Parathyroid adenoma (tissue), 2 donors: Measurements from ENCODE around the gene SOX13.
"Not testable (repeated sequence)": the region's sequence is repeated elsewhere in the genome, so short reads cannot be mapped to it uniquely, and the experiment has no call there.

Experiments
- H2AFZ ChIP-seq: fragments of 300-600 bp; sonication (generic); one replicate; pipeline ENCODE4 v1.7.0; 2017; ENCODE audit warnings: antibody characterized with exemption, mild to moderate bottlenecking
- H3K27ac ChIP-seq: fragments of 300-600 bp; sonication (generic); one replicate; pipeline ENCODE4 v1.7.0; 2017
- H3K27me3 ChIP-seq: fragments of 300-600 bp; sonication (generic); one replicate; pipeline ENCODE4 v1.7.0; 2017; ENCODE audit warnings: low read length; ENCODE audit not compliant: control insufficient read depth, insufficient read depth
- H3K36me3 ChIP-seq: fragments of 300-600 bp; sonication (generic); one replicate; pipeline ENCODE4 v1.7.0; 2017; ENCODE audit warnings: low read length; ENCODE audit not compliant: control insufficient read depth, insufficient read depth
- H3K4me1 ChIP-seq: fragments of 300-600 bp; sonication (generic); one replicate; pipeline ENCODE4 v1.7.0; 2017; ENCODE audit warnings: control low read depth
- H3K4me2 ChIP-seq: fragments of 300-600 bp; sonication (generic); one replicate; pipeline ENCODE4 v1.7.0; 2017; ENCODE audit warnings: low read length
- H3K4me3 ChIP-seq: fragments of 300-600 bp; sonication (generic); one replicate; pipeline ENCODE4 v1.7.0; 2017; ENCODE audit warnings: low read depth, low read length
- H3K79me2 ChIP-seq: fragments of 300-600 bp; sonication (generic); one replicate; pipeline ENCODE4 v1.7.0; 2017; ENCODE audit warnings: control low read depth
- H3K9ac ChIP-seq: fragments of 300-600 bp; sonication (generic); one replicate; pipeline ENCODE4 v1.7.0; 2017; ENCODE audit warnings: mild to moderate bottlenecking
- H3K9me3 ChIP-seq: fragments of 300-600 bp; sonication (generic); one replicate; pipeline ENCODE4 v1.7.0; 2017; ENCODE audit warnings: low read length; ENCODE audit not compliant: control insufficient read depth
- TF ChIP-seq, protein P1 (sequence below): fragments of 300-600 bp; sonication (generic); IDR thresholded peaks from one replicate; pipeline ENCODE4 v1.7.0; 2017; ENCODE audit warnings: antibody characterized with exemption, mild to moderate bottlenecking
- donor health status: primary hyperparathyroidism.

SOX13 gene

DNA sequence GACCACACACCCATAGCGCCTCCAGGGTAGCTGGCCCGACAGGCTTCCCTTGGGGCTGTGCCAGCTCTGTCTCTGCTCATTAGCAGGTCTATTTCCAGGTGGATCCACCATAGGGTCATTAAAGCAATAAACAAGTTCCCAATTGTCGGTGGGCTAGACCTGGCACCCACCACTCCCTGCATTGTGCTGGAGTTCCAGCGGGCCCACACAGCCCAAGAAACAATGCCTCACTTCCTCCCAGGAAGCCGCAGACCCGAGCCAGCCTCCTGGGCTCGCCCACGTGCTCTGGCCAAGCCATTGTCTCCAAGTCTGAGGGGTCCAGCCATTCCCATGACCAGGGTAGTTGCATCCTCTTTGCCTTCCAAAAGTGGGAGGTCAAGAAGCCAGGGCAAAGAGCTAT, 27.5 kb upstream of the SOX13 start:
- Histone ChIP-seq H3K27me3 (no peaks in the 10 kb centered on the region), H3K9me3 (no peaks in the 10 kb centered on the region), H2AFZ (no peak overlapping the region)

DNA sequence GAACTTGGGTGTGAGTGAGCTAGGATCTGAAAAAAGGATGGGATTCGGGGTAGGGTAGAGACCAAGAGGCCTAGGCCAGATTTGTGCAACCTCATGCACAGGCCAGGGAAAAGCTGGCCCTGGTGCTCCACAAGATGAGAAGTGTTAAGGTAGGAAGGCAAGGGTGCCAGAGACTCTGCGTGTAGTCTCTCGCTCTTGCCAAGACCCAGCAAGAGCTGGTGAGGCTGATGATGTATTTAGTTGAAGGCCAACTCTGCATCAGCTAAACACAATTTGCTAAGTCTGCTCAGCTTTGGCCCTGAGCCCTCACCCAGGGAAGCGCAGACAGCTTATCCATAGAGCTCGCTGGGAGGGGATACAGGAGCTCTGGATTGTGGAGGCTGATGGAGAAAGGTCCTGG, 26.6 kb upstream of the SOX13 start:
- H3K4me3 ChIP-seq = no peak overlapping the region
- no peaks in the 10 kb centered on the region for H3K27me3 ChIP-seq
- H3K79me2 ChIP-seq = no peaks in the 10 kb centered on the region
- no peaks in the 10 kb centered on the region for H3K4me1 ChIP-seq
- no peak overlapping the region for H3K27ac ChIP-seq
- TF ChIP-seq, protein P1, sequence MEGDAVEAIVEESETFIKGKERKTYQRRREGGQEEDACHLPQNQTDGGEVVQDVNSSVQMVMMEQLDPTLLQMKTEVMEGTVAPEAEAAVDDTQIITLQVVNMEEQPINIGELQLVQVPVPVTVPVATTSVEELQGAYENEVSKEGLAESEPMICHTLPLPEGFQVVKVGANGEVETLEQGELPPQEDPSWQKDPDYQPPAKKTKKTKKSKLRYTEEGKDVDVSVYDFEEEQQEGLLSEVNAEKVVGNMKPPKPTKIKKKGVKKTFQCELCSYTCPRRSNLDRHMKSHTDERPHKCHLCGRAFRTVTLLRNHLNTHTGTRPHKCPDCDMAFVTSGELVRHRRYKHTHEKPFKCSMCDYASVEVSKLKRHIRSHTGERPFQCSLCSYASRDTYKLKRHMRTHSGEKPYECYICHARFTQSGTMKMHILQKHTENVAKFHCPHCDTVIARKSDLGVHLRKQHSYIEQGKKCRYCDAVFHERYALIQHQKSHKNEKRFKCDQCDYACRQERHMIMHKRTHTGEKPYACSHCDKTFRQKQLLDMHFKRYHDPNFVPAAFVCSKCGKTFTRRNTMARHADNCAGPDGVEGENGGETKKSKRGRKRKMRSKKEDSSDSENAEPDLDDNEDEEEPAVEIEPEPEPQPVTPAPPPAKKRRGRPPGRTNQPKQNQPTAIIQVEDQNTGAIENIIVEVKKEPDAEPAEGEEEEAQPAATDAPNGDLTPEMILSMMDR = no peak
- H3K9me3 ChIP-seq = no peaks in the 10 kb centered on the region
- H2AFZ ChIP-seq = no peak overlapping the region
- H3K4me2 ChIP-seq = no peak overlapping the region
- H3K9ac ChIP-seq = no peak overlapping the region
- H3K36me3 ChIP-seq = no peaks in the 10 kb centered on the region

More for the DNA sequence above, 27.5 kb upstream of the SOX13 start:
- no peaks in the 10 kb centered on the region for H3K36me3 ChIP-seq
- no peaks in the 10 kb centered on the region for H3K4me1 ChIP-seq
- TF ChIP-seq, protein P1 = no peak
- H3K27ac ChIP-seq = no peak overlapping the region
- H3K79me2 ChIP-seq = no peaks in the 10 kb centered on the region
- H3K9ac ChIP-seq = no peak overlapping the region
- no peak overlapping the region for H3K4me3 ChIP-seq
- H3K4me2 ChIP-seq = no peak overlapping the region

DNA sequence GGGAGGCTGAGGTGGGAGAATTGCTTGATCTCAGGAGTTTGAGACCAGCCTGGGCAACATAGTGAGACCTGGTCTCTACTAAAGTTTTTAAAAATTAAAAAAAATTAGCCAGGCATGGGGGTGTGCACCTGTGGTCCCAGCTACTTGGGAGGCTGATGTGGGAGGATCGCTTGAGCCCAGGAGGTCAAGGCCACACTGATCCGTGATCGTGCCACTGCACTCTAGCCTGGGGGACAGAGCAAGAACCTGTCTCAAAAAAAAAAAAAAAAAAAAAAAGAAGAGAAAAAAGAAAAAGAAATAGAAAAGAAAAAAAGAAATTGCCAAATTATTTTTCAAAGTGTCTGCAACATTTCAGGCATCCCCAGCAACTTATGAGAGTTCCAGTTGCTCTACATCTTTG, 24.1 kb upstream of the SOX13 start:
- H3K4me1 ChIP-seq, H3K9ac ChIP-seq, H3K27me3 ChIP-seq, H3K27ac ChIP-seq, H3K4me2 ChIP-seq, H3K79me2 ChIP-seq, H3K36me3 ChIP-seq, H3K9me3 ChIP-seq, H3K4me3 ChIP-seq, H2AFZ ChIP-seq: not testable (repeated sequence)

DNA sequence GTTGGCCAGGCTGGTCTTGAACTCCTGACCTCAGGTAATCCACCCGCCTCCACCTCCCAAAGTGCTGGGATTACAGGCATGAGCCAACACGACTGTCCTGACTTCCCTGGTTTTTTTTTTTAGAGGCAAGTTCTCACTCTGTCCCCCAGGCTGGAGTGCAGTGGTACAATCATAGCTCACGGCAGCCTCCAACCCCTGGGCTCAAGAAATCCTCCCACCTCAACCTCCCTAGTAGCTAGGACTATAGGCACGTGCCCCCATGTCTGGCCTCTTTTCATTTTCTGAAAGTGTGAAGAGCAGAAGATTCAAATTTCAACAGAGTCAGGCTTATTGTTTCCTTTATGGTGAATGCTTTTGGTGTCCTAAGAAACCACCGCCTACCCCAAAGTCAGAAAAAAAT, 21.7 kb upstream of the SOX13 start:
- H3K79me2 ChIP-seq = no peaks in the 10 kb centered on the region
- no peaks in the 10 kb centered on the region for H3K27me3 ChIP-seq
- H3K9ac ChIP-seq = no peak overlapping the region
- H3K27ac ChIP-seq = no peak overlapping the region
- no peaks in the 10 kb centered on the region for H3K36me3 ChIP-seq
- no peaks in the 10 kb centered on the region for H3K9me3 ChIP-seq
- no peak overlapping the region for H2AFZ ChIP-seq
- no peaks in the 10 kb centered on the region for H3K4me1 ChIP-seq
- no peak overlapping the region for H3K4me2 ChIP-seq
- TF ChIP-seq, protein P1 = no peak
- H3K4me3 ChIP-seq = no peak overlapping the region

DNA sequence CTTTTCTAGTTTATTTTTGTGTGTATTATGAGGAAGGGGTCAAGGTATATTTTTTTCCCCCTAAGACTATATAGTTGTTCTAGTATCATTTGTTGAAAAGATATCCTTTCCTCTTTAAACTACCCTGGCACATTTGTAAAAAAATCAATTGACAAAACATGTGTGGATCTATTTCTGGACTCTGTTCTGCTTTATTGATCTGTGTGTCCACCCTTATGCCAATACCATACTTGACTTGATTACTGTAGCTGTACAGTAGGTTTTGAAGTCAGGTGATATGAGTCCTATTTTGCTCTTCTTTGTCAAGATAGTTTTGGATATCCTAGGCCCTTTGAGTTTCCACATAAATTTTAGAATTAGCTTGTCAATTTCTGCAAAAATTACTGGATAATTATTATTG, 21.2 kb upstream of the SOX13 start:
- H3K4me1 ChIP-seq = no peaks in the 10 kb centered on the region
- no peak overlapping the region for H3K4me2 ChIP-seq
- no peak overlapping the region for H2AFZ ChIP-seq
- no peaks in the 10 kb centered on the region for H3K79me2 ChIP-seq
- TF ChIP-seq, protein P1 = no peak
- H3K4me3 ChIP-seq = no peak overlapping the region
- no peaks in the 10 kb centered on the region for H3K9me3 ChIP-seq
- H3K27ac ChIP-seq = no peak overlapping the region
- H3K9ac ChIP-seq = no peak overlapping the region
- H3K36me3 ChIP-seq = no peaks in the 10 kb centered on the region
- H3K27me3 ChIP-seq = no peaks in the 10 kb centered on the region
